AG04450 (cell line): ENCODE data around the gene ISYNA1. TPM values are rescaled to one million over a fixed set of nuclear protein-coding genes. Genes with fewer than 3 reads are reported as not detected.

Experiments
- CTCF ChIA-PET: fragments of 300-600, 350-600 bp; formaldehyde crosslinking; extraction: SDS; loops from one replicate; lab custom pipeline; 2022; ENCODE audit warnings: antibody characterized with exemption, inconsistent platforms; lab: Charles Lee
- POLR2A ChIA-PET: fragments of 350-600 bp; formaldehyde crosslinking; extraction: SDS; loops from one replicate; lab custom pipeline; 2021; ENCODE audit warnings: antibody characterized with exemption, inconsistent platforms; lab: Yijun Ruan, JAX
- DNase-seq: peaks from one replicate; pipeline ENCODE4 v3.0.0-alpha.2; 2011; ENCODE audit warnings: low read depth, low spot score
- H3K27ac ChIP-seq: one replicate; pipeline ENCODE4 v1.5.1; 2012; ENCODE audit warnings: low read depth, low read length, control low read depth
- H3K27me3 ChIP-seq: one replicate; pipeline ENCODE4 v1.6.0; 2012; ENCODE audit warnings: low read length; ENCODE audit not compliant: control insufficient read depth, insufficient read depth
- H3K4me3 ChIP-seq: 2 replicates; pipeline ENCODE4 v1.5.1; 2011; ENCODE audit warnings: mild to moderate bottlenecking, low read depth, low read length, control low read depth
- H3K9me3 ChIP-seq: 2 replicates; pipeline ENCODE4 v1.5.1; 2012; ENCODE audit warnings: low read length; ENCODE audit not compliant: control insufficient read depth, insufficient read depth
- CTCF ChIP-seq: IDR thresholded peaks from 2 replicates; pipeline ENCODE4 v1.5.1; 2011; ENCODE audit warnings: low read depth, low read length, control low read depth, inconsistent platforms
- polyA plus RNA-seq: library from polyadenylated mRNA; depleted of rRNA; stranded (reverse); fragments of >200 nt; gene quantifications from 2 replicates; pipeline ENCODE4 v1.2.3, GENCODE V29; 2011

Gene ISYNA1
- polyA plus RNA-seq, 1 experiment, result 13.3 TPM

DNA sequence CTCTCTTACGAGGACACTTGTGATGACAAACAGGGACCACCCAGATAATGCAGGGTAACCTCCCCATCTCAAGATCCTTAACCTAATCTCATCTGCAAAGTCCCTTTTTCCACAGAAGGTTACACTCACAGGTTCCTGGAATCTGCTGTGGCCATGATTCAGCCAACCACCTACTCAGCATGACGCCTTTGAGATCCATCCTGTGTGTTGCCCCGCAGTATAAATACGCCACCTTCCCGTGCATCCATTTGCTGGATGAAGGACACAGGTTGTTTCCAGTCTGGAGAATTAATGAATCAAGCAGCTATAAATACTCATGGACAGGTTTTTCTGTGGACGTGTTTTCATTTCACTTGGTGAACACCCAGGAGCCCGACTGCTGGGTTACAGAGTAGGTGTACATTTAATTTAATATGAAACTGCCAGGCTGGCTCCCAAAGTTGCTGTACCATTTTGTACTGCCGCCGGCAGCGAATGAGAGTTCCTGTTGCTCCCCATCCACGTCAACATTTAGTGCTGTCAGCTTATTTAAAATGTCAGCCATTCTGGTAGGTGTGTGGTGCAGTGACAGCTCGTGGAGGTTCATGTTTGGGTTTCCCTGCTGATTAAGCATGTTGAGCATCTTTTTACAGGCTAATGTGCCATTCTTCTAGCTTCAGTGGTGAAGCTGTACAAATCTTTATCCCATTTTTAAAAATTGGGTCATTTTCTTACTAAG is 43.7 kb upstream of the ISYNA1 start:
- CTCF ChIA-PET, result interaction anchor here (0.7 to 1.4 kb wide), 3 partner anchors 12 to 406 kb away, joined by 3 to 4 read pairs (median 4); no protein-coding TSS in a partner anchor
- TF ChIP-seq CTCF, result no peak
- POLR2A ChIA-PET, result interaction anchor here (0.6 kb wide), 1 partner anchor 18 kb away, joined by 7 read pairs; no protein-coding TSS in a partner anchor
- Histone ChIP-seq H3K27ac (no peak overlapping the region), H3K9me3 (no peaks in the 10 kb centered on the region; the same call in 1 of the 2 replicates), H3K4me3 (no peak overlapping the region), H3K27me3 (no peaks in the 10 kb centered on the region)
- DNase-seq, result no peak

DNA sequence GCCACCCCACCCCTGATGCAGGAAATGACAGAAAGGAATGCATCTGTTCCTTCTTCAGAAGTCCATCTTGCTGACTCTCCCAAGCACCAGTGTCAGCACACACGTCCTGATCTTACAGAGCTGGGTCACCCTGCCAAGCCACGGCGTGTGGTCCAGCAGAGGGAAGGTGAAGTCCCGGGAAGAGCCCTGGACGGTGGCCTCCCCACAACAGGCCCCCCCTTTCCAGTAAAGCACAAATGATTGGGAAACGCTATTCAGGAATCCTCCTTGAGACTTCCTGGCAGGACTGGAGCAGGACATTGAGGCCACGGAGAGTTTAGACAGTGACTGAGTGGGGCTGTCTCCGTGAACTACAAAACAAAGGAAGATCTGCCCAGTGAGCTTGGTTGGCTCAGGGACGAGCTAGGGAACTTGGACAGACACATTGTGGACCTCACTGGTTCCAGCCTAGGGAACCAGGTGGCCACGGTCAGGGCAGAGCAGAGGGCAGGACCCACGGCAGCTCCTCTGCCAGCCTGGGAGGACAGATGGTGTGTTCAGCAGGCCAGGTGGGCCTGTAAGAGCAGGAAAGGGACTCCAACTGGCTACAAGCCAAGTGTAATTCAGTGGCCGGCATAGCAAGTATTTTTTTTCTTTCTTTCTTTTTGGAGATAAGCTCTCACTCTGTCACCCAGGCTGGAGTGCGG is 42.2 kb upstream of the ISYNA1 start:
- TF ChIP-seq CTCF, result no peak
- no peak for DNase-seq
- H3K27me3 ChIP-seq, result no peaks in the 10 kb centered on the region
- no peaks in the 10 kb centered on the region; the same call in 1 of the 2 replicates for H3K9me3 ChIP-seq
- H3K27ac ChIP-seq, result peak overlapping the region; percentile 87
- no peak overlapping the region for H3K4me3 ChIP-seq
- CTCF ChIA-PET, result interaction anchor here (0.6 to 1.8 kb wide), 4 partner anchors 9 to 16 kb away, joined by 3 to 4 read pairs (median 3); no protein-coding TSS in a partner anchor
- POLR2A ChIA-PET, result no interaction called here

DNA sequence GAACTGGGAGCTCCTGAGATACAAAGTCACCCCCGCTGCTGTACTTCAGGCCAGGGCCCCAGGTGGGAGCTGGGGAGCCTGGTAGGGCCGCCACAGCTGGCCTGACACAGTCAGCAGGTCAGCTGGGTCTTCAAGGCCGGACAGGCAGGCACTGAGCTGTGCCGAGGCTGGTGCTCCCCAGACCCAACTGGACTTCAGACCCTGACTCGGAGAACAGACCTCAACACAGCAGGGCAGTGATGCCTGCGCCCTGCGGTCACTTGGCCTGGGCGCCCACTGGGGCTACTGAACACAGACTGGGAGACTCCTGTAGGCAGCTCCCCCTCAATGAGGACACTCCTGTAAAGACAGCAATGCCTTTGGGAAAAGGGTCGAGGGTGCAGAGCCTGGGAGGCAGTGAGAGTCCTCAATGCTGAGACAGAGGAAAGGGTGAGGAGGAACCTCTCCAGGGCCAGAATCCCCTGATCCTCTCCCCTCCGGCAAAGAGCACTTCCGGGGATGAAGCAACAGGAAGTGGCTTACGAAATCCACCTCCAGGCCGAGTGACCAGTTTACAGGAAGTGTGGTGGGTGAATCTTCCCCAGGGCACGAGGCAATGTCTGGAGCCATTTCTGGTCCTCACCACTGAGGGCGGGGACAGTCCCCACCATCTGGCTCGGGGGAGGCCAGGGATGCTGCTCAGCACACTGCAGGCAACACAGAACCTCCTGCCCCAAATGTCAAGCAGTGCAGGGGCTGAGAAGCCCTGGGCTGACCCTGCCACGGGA is 40.8 kb upstream of the ISYNA1 start:
- Histone ChIP-seq H3K4me3 (no peak overlapping the region), H3K9me3 (no peaks in the 10 kb centered on the region; the same call in 1 of the 2 replicates), H3K27ac (peak overlapping the region; percentile 87), H3K27me3 (no peaks in the 10 kb centered on the region)
- POLR2A ChIA-PET, result interaction anchor here (0.7 kb wide), 1 partner anchor 44 kb away, joined by 3 read pairs; no protein-coding TSS in a partner anchor
- CTCF ChIA-PET, result interaction anchor here (0.7 to 1.0 kb wide), 3 partner anchors 9 to 179 kb away, joined by 3 to 4 read pairs (median 3); no protein-coding TSS in a partner anchor
- TF ChIP-seq CTCF, result no peak
- DNase-seq, result peak; percentile 58

GRCh38 chr19:18477974-18478373 is 40.0 kb upstream of the ISYNA1 start:
- ChIA-PET POLR2A (no interaction called here), CTCF (interaction anchor here (0.7 to 1.0 kb wide), 3 partner anchors 8 to 180 kb away, joined by 3 to 4 read pairs (median 3); no protein-coding TSS in a partner anchor)
- no peak overlapping the region for H3K27ac ChIP-seq
- H3K4me3 ChIP-seq, result no peak overlapping the region
- no peaks in the 10 kb centered on the region; the same call in 1 of the 2 replicates for H3K9me3 ChIP-seq
- DNase-seq, result no peak
- no peak for TF ChIP-seq CTCF
- H3K27me3 ChIP-seq, result no peaks in the 10 kb centered on the region
